ENCODE measurements around the gene AMZ1.

GRCh38 chr7:2705371-2706096 lies 17.5 kb downstream of the AMZ1 start:
- TF ChIP-seq POLR2A (IDR thresholded peaks at IDR 0.05) (no peak), CTCF (IDR thresholded peaks at IDR 0.05) (no peak)

Data from lower leg skin (tissue), 3 donors.